ENCODE measurements around the gene DRC7. TPM values are rescaled to one million over a fixed set of nuclear protein-coding genes. Genes with fewer than 3 reads are reported as not detected.

Gene DRC7
- total and polyA plus RNA-seq, 4 donors: 0.06 to 1.8 (median 0.08) TPM; not detected in 1

DNA sequence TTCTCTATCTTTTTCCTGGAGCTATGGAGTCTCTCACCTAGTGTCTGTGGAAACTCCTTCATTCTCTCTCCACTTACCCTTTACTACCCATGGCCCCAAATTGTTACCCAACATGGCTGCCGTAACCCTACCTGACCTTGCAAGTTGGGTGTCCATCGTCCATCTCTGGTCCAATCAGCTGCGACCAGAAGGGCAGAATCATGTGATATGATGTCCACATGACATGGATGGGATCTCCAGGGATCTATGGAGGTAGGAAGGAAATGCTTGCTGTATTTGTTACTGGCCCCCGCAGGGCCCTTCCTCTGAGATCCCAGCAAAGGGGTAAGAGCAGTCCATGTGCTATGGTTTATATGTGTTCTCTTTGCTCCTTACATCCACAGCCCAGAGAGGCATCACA, 8.0 kb upstream of the DRC7 start:
- DNase-seq (ENCODE audit: low spot score): no peak
- Histone ChIP-seq H3K9ac (ENCODE audit: low read depth in 1 of 2, low read length in 2 of 2) (no peak overlapping the region), H3K4me1 (ENCODE audit: control insufficient read depth in 4 of 4, insufficient read depth in 4 of 4, low read length in 3 of 4) (peaks cover 0 to 20% (median 12%) of the 10 kb centered on the region in 4 donors), H3K36me3 (ENCODE audit: control insufficient read depth in 4 of 4, insufficient read depth in 3 of 4, low read depth in 1 of 4, low read length in 3 of 4) (no peaks in the 10 kb centered on the region), H3K27ac (ENCODE audit: low read depth in 1 of 2, low read length in 2 of 2) (no peak overlapping the region), H3K9me3 (ENCODE audit: control insufficient read depth in 4 of 4, low read length in 3 of 4) (no peaks in the 10 kb centered on the region), H3K4me3 (ENCODE audit: low read depth in 1 of 3, low read length in 3 of 3) (no peak overlapping the region), H3K27me3 (ENCODE audit: control insufficient read depth in 4 of 4, insufficient read depth in 4 of 4, low read length in 3 of 4) (no peaks in the 10 kb centered on the region)
- TF ChIP-seq, protein P1, sequence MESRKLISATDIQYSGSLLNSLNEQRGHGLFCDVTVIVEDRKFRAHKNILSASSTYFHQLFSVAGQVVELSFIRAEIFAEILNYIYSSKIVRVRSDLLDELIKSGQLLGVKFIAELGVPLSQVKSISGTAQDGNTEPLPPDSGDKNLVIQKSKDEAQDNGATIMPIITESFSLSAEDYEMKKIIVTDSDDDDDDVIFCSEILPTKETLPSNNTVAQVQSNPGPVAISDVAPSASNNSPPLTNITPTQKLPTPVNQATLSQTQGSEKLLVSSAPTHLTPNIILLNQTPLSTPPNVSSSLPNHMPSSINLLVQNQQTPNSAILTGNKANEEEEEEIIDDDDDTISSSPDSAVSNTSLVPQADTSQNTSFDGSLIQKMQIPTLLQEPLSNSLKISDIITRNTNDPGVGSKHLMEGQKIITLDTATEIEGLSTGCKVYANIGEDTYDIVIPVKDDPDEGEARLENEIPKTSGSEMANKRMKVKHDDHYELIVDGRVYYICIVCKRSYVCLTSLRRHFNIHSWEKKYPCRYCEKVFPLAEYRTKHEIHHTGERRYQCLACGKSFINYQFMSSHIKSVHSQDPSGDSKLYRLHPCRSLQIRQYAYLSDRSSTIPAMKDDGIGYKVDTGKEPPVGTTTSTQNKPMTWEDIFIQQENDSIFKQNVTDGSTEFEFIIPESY (IDR thresholded peaks at IDR 0.05): no peak
- no peak for TF ChIP-seq ATF3 (IDR thresholded peaks at IDR 0.05)
- TF ChIP-seq, protein P2, sequence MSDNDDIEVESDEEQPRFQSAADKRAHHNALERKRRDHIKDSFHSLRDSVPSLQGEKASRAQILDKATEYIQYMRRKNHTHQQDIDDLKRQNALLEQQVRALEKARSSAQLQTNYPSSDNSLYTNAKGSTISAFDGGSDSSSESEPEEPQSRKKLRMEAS (IDR thresholded peaks at IDR 0.05): no peak
- TF ChIP-seq GABPA (IDR thresholded peaks at IDR 0.05 in 1 of 2, conservative IDR thresholded peaks at IDR 0.05 in 1 of 2): no peak
- TF ChIP-seq EGR1 (IDR thresholded peaks at IDR 0.05; ENCODE audit: low read depth in 2 of 2): no peak
- TF ChIP-seq HNF4A (conservative IDR thresholded peaks at IDR 0.05): no peak
- TF ChIP-seq TAF1 (conservative IDR thresholded peaks at IDR 0.05): no peak
- TF ChIP-seq HNF4G (IDR thresholded peaks at IDR 0.05): no peak
- TF ChIP-seq FOXA2 (IDR thresholded peaks at IDR 0.05): no peak
- no peak for TF ChIP-seq YY1 (IDR thresholded peaks at IDR 0.05)
- TF ChIP-seq SP1 (IDR thresholded peaks at IDR 0.05): no peak
- TF ChIP-seq RAD21 (IDR thresholded peaks at IDR 0.05): no peak
- TF ChIP-seq FOXA1 (IDR thresholded peaks at IDR 0.05): no peak
- no peak for TF ChIP-seq RXRA (IDR thresholded peaks at IDR 0.05)
- 74% methylated on average over 4 of the region's 4 CpGs for WGBS

- H3K4me3 ChIP-seq (ENCODE audit: low read depth in 1 of 3, low read length in 3 of 3): no peak overlapping the region
- no peaks in the 10 kb centered on the region for H3K36me3 ChIP-seq (ENCODE audit: control insufficient read depth in 4 of 4, insufficient read depth in 3 of 4, low read depth in 1 of 4, low read length in 3 of 4)
- peaks cover 0 to 20% (median 12%) of the 10 kb centered on the region in 4 donors for H3K4me1 ChIP-seq (ENCODE audit: control insufficient read depth in 4 of 4, insufficient read depth in 4 of 4, low read length in 3 of 4)
- no peak overlapping the region for H3K9ac ChIP-seq (ENCODE audit: low read depth in 1 of 2, low read length in 2 of 2)
- H3K9me3 ChIP-seq (ENCODE audit: control insufficient read depth in 4 of 4, low read length in 3 of 4): no peaks in the 10 kb centered on the region
- no peak for DNase-seq (ENCODE audit: low spot score)
- 73% methylated on average over 3 of the region's 3 CpGs for WGBS
- H3K27ac ChIP-seq (ENCODE audit: low read depth in 1 of 2, low read length in 2 of 2): no peak overlapping the region
- TF ChIP-seq TAF1 (conservative IDR thresholded peaks at IDR 0.05) (no peak), HNF4A (conservative IDR thresholded peaks at IDR 0.05) (peak; percentile 23 to 28), NR2F2 (IDR thresholded peaks at IDR 0.05) (no peak), RXRA (IDR thresholded peaks at IDR 0.05) (no peak), GABPA (IDR thresholded peaks at IDR 0.05 in 1 of 2, conservative IDR thresholded peaks at IDR 0.05 in 1 of 2) (no peak), RAD21 (IDR thresholded peaks at IDR 0.05) (no peak)
- no peaks in the 10 kb centered on the region for H3K27me3 ChIP-seq (ENCODE audit: control insufficient read depth in 4 of 4, insufficient read depth in 4 of 4, low read length in 3 of 4)
Observed at GRCh38 chr16:57687363-57687929, 7.2 kb upstream of the DRC7 start.

DNA sequence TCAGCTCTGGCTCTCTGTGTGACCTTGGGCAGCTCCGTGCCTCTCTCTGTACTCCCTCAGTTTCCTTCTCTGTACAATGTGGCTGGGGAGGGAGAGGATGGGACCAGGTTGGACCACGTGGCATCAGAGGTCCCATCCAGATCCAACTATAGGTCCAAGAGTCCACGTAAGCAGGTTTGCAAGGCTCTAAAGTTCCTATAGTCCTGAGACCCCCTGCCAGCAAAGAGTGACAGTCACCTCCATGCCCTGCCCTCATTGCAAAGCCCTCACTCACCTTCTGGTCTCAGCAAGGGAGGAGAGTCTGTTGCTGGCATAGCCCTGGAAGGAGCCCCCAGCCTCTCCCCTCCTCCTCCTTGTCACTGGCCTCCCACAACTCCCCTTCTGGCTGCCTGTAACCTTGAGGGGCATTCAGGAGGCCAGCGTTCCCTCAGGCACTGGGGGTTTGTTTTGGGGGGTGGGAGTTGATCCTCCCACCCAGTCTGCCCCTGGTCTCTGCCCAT, 6.1 kb upstream of the DRC7 start:
- no peak overlapping the region for H3K4me3 ChIP-seq (ENCODE audit: low read depth in 1 of 3, low read length in 3 of 3)
- TF ChIP-seq, protein P2 (IDR thresholded peaks at IDR 0.05): no peak
- no peak for TF ChIP-seq HNF4A (conservative IDR thresholded peaks at IDR 0.05)
- TF ChIP-seq FOXA2 (IDR thresholded peaks at IDR 0.05): no peak
- TF ChIP-seq, protein P1 (IDR thresholded peaks at IDR 0.05): no peak
- no peak for TF ChIP-seq YY1 (IDR thresholded peaks at IDR 0.05)
- TF ChIP-seq CTCF (IDR thresholded peaks at IDR 0.05; ENCODE audit: low read depth, low read length, missing input control): no peak
- no peak overlapping the region for H3K27ac ChIP-seq (ENCODE audit: low read depth in 1 of 2, low read length in 2 of 2)
- 74% methylated on average over 4 of the region's 4 CpGs for WGBS
- no peak overlapping the region for H3K9ac ChIP-seq (ENCODE audit: low read depth in 1 of 2, low read length in 2 of 2)
- H3K27me3 ChIP-seq (ENCODE audit: control insufficient read depth in 4 of 4, insufficient read depth in 4 of 4, low read length in 3 of 4): no peaks in the 10 kb centered on the region
- H3K36me3 ChIP-seq (ENCODE audit: control insufficient read depth in 4 of 4, insufficient read depth in 3 of 4, low read depth in 1 of 4, low read length in 3 of 4): no peaks in the 10 kb centered on the region
- H3K9me3 ChIP-seq (ENCODE audit: control insufficient read depth in 4 of 4, low read length in 3 of 4): no peaks in the 10 kb centered on the region
- no peak for DNase-seq (ENCODE audit: low spot score)
- peaks cover 0 to 22% (median 13%) of the 10 kb centered on the region in 4 donors for H3K4me1 ChIP-seq (ENCODE audit: control insufficient read depth in 4 of 4, insufficient read depth in 4 of 4, low read length in 3 of 4)
